HEK293T (cell line): ENCODE results near the gene HEXIM2.

Experiments used
- HDGF ChIP-seq: fragments of 450-650 bp; IDR thresholded peaks from 2 replicates; pipeline ENCODE4 v1.6.1; 2017; ENCODE audit warnings: antibody characterized with exemption, borderline replicate concordance
- NFRKB ChIP-seq: fragments of 450-650 bp; IDR thresholded peaks from 2 replicates; pipeline ENCODE4 v1.6.1; 2016; ENCODE audit warnings: mild to moderate bottlenecking, moderate library complexity
- ZNF384 ChIP-seq: fragments of 450-650 bp; IDR thresholded peaks from 2 replicates; pipeline ENCODE4 v1.6.1; 2016

DNA sequence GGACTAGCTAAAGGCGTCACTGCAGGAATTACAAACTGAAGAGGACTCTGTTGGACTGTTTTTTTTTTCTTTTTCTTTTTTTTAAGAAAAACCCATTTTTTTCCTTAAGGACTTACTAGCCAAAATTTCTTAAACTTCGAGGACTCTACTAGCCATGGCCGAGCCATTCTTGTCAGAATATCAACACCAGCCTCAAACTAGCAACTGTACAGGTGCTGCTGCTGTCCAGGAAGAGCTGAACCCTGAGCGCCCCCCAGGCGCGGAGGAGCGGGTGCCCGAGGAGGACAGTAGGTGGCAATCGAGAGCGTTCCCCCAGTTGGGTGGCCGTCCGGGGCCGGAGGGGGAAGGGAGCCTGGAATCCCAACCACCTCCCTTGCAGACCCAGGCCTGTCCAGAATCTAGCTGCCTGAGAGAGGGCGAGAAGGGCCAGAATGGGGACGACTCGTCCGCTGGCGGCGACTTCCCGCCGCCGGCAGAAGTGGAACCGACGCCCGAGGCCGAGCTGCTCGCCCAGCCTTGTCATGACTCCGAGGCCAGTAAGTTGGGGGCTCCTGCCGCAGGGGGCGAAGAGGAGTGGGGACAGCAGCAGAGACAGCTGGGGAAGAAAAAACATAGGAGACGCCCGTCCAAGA lies 12.5 kb upstream of the HEXIM2 start:
- peak; percentile 66; the same call in 1 of the 2 replicates for TF ChIP-seq ZNF384
- no peak for TF ChIP-seq HDGF
- TF ChIP-seq NFRKB, result no peak
